ENCODE measurements around the gene TACR2.

Gene TACR2

GRCh38 chr10:69417542-69417941 lies 824 bp upstream of the TACR2 start:
- DNase-seq: no peak

- no peak for DNase-seq
These were observed 767 bp downstream of the TACR2 start for GRCh38 chr10:69415951-69416350.

GRCh38 chr10:69415049-69415448 lies 1.7 kb downstream of the TACR2 start:
- DNase-seq: no peak

GRCh38 chr10:69414036-69415018 lies 2.4 kb downstream of the TACR2 start:
- no peak for DNase-seq

- peak; percentile 43 for DNase-seq
These were observed 3.4 kb downstream of the TACR2 start for GRCh38 chr10:69413221-69413865.

GRCh38 chr10:69412232-69412790 lies 4.4 kb downstream of the TACR2 start:
- DNase-seq: no peak

GRCh38 chr10:69411476-69411875 lies 5.2 kb downstream of the TACR2 start:
- DNase-seq: no peak

- DNase-seq: no peak
These were observed 6.2 kb downstream of the TACR2 start for GRCh38 chr10:69410487-69410886.

- DNase-seq: no peak
These were observed 6.8 kb downstream of the TACR2 start for GRCh38 chr10:69409968-69410367.

- no peak for DNase-seq
These were observed 7.6 kb downstream of the TACR2 start for GRCh38 chr10:69409176-69409495.

- DNase-seq: peak; percentile 82
These were observed 8.2 kb downstream of the TACR2 start for GRCh38 chr10:69408318-69409175.

- peak; percentile 18 for DNase-seq
These were observed 9.0 kb downstream of the TACR2 start for GRCh38 chr10:69407621-69408301.

GRCh38 chr10:69406816-69407580 lies 9.7 kb downstream of the TACR2 start:
- no peak for DNase-seq

GRCh38 chr10:69406302-69406811 lies 10.4 kb downstream of the TACR2 start:
- DNase-seq: no peak

GRCh38 chr10:69405221-69405620 lies 11.5 kb downstream of the TACR2 start:
- no peak for DNase-seq

- DNase-seq: no peak
These were observed 11.9 kb downstream of the TACR2 start for GRCh38 chr10:69404786-69405185.

- DNase-seq: no peak
These were observed 13.2 kb downstream of the TACR2 start for GRCh38 chr10:69403519-69403918.

GRCh38 chr10:69403066-69403465 lies 13.7 kb downstream of the TACR2 start:
- no peak for DNase-seq

- no peak for DNase-seq
These were observed 14.3 kb downstream of the TACR2 start for GRCh38 chr10:69402386-69402785.

GRCh38 chr10:69401416-69401815 lies 15.3 kb downstream of the TACR2 start:
- DNase-seq: no peak

GRCh38 chr10:69400936-69401335 lies 15.8 kb downstream of the TACR2 start:
- no peak for DNase-seq
